Vagina (tissue), 2 donors: ENCODE results near the gene STAT6.

Source experiments
- CTCF ChIP-seq, 3 experiments: fragments of 450-650 bp in 2 of 3; fragments of 200-600 bp in 1 of 3; sonication (generic) in 1 of 3; IDR thresholded peaks; one replicate each; pipeline ENCODE4 v1.5.1; 2017 to 2019; ENCODE audit warnings: antibody characterized with exemption in 3 of 3, mild to moderate bottlenecking in 2 of 3, moderate library complexity in 2 of 3
- POLR2A ChIP-seq, 2 donors: fragments of 450-650 bp; IDR thresholded peaks; one replicate each; pipeline ENCODE4 v1.6.1; 2017; ENCODE audit warnings: antibody characterized with exemption in 2 of 2, mild to moderate bottlenecking in 2 of 2, moderate library complexity in 2 of 2
- POLR2AphosphoS5 ChIP-seq, 2 donors: sonication (generic); formaldehyde crosslinking; IDR thresholded peaks; one replicate each; pipeline ENCODE4 v1.9.0; 2017; ENCODE audit warnings: antibody characterized with exemption in 2 of 2, mild to moderate bottlenecking in 2 of 2, low read depth in 1 of 2; ENCODE audit not compliant: insufficient read depth in 1 of 2

- no peak for TF ChIP-seq POLR2A (IDR thresholded peaks at IDR 0.05)
- TF ChIP-seq CTCF (IDR thresholded peaks at IDR 0.05): no peak
- no peak for TF ChIP-seq POLR2AphosphoS5 (IDR thresholded peaks at IDR 0.05; ENCODE audit: insufficient read depth in 1 of 2, low read depth in 1 of 2)
These were observed 9.1 kb downstream of the STAT6 start for GRCh38 chr12:57101892-57102695.
